ENCODE results near the gene ZNFX1. TPM values are rescaled to one million over a fixed set of nuclear protein-coding genes. Genes with fewer than 3 reads are reported as not detected.

Gene ZNFX1
- total and polyA plus RNA-seq, 9 of the 15 experiments (the other 6 are each of a cell fraction or from before 2014, with no cell fraction given) = 3.8 to 13.8 (median 10.3) TPM

DNA sequence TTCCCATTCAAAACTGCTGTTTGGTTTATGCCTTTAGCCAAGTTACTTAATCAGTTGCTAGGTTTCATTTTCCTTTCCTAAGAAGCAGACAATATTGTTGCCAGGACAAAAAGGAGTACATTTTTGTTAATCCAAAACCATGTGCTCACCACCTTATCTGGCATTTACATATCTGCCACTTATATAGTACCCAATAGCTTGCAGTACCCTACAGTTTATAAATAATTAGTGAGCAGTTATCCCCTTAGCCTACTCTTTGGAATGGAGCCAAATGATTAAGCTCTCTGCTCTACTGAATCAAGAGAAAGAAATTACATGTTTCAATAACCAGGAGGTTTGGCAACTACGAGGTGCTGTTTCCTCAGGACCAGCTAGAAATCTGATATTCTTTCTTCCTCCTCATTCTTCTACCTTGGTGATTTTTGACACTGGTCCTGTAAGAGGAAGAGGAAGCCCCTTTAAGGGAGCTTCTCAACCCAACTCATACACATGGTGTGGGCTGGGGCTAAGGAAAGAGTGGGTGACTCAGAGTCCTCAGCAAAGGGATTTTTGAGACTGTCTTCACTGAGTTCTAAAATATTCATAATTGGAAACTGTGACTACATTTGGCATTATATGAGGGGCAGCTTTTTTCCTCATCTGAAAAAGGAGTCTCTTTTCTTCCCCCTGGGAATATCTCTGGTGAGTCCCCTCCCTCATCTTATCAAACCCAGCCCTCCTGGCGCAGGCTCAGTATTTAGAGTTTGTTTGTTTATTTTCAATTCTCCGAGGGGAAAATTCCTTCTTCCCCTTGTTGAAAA is 1.5 kb downstream of the ZNFX1 start (continued):
- TF ChIP-seq SPI1 (IDR thresholded peaks at IDR 0.05; ENCODE audit: borderline replicate concordance, low read depth, low read length) (peak; percentile 63), MAX (CRISPR knock-in tag; IDR thresholded peaks at IDR 0.05) (no peak), HDAC6 (IDR thresholded peaks at IDR 0.05; ENCODE audit: low read depth, low read length) (no peak), CBX3 (IDR thresholded peaks at IDR 0.05; ENCODE audit: borderline replicate concordance in 1 of 2, low read length in 2 of 2) (peak in 1 of 2 experiments; percentile 97; a peak in 2 of 3 replicates), MAFG (tag; conservative IDR thresholded peaks at IDR 0.05) (no peak), KAT2B (IDR thresholded peaks at IDR 0.05; ENCODE audit: low read depth, low read length) (no peak), ZNF57 (CRISPR knock-in tag; IDR thresholded peaks at IDR 0.05) (no peak), PHB (CRISPR knock-in tag; IDR thresholded peaks at IDR 0.05) (no peak), JUN (IDR thresholded peaks at IDR 0.05; ENCODE audit: borderline replicate concordance, low read depth, low read length) (0 out of 2 replicates have a peak, but pooled peaks have one; percentile 25), JUN (CRISPR knock-in tag; IDR thresholded peaks at IDR 0.05; ENCODE audit: borderline replicate concordance) (no peak), E2F6 (IDR thresholded peaks at IDR 0.05; ENCODE audit: borderline replicate concordance in 1 of 2, extremely low read depth in 1 of 2, insufficient read depth in 1 of 2, insufficient read length in 1 of 2, low read depth in 1 of 2, low read length in 1 of 2, poor library complexity in 1 of 2, severe bottlenecking in 1 of 2) (no peak), USF1 (CRISPR knock-in tag; IDR thresholded peaks at IDR 0.05) (no peak)
- TF ChIP-seq, protein P1, sequence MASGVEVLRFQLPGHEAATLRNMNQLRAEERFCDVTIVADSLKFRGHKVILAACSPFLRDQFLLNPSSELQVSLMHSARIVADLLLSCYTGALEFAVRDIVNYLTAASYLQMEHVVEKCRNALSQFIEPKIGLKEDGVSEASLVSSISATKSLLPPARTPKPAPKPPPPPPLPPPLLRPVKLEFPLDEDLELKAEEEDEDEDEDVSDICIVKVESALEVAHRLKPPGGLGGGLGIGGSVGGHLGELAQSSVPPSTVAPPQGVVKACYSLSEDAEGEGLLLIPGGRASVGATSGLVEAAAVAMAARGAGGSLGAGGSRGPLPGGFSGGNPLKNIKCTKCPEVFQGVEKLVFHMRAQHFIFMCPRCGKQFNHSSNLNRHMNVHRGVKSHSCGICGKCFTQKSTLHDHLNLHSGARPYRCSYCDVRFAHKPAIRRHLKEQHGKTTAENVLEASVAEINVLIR (CRISPR knock-in tag; IDR thresholded peaks at IDR 0.05) = no peak
- TF ChIP-seq, protein P2, sequence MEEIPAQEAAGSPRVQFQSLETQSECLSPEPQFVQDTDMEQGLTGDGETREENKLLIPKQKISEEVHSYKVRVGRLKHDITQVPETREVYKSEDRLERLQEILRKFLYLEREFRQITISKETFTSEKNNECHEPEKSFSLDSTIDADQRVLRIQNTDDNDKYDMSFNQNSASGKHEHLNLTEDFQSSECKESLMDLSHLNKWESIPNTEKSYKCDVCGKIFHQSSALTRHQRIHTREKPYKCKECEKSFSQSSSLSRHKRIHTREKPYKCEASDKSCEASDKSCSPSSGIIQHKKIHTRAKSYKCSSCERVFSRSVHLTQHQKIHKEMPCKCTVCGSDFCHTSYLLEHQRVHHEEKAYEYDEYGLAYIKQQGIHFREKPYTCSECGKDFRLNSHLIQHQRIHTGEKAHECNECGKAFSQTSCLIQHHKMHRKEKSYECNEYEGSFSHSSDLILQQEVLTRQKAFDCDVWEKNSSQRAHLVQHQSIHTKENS (CRISPR knock-in tag; IDR thresholded peaks at IDR 0.05) = no peak
- TF ChIP-seq, protein P3, sequence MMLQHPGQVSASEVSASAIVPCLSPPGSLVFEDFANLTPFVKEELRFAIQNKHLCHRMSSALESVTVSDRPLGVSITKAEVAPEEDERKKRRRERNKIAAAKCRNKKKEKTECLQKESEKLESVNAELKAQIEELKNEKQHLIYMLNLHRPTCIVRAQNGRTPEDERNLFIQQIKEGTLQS (IDR thresholded peaks at IDR 0.05) = peak; percentile 39; the same call in 1 of the 2 replicates
- TF ChIP-seq, protein P3 (CRISPR knock-in tag; conservative IDR thresholded peaks at IDR 0.05) = no peak
- TF ChIP-seq, protein P4, sequence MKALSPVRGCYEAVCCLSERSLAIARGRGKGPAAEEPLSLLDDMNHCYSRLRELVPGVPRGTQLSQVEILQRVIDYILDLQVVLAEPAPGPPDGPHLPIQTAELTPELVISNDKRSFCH (CRISPR knock-in tag; IDR thresholded peaks at IDR 0.05) = no peak
- TF ChIP-seq, protein P4 (tag; IDR thresholded peaks at IDR 0.05) = no peak
